Measurements from ENCODE around the gene MCEMP1.

DNA sequence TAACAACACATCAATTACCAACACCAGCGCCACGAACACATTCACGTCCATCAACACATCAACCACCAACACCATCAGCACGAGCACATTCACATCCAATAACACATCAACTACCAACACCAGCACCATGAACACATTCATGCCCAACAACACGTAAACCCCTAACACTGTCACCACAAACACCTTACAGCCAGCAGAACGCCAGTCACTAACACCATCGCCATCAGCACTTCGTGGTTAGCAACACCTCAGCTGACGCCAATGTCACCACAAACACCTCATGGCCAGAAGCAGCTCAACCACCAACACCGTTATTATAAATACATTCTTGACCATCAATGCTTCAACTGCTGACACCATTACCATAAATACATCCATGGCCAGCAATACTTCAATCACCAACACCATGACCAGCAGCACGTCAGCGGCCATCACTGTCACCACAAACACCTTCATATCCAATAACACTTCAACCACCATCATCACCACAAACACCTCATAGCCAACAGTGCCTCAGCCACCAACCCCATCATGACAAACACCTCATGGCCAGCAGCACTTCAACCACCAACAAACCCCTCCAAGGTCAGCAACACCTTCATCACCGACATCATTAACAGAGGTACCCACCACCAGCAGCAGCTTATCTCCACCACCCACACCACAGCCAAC, 15.7 kb downstream of the MCEMP1 start:
- TF ChIP-seq BHLHE40 (IDR thresholded peaks at IDR 0.05; ENCODE audit: low read depth, low read length) = no peak
- TF ChIP-seq RFX5 (IDR thresholded peaks at IDR 0.05; ENCODE audit: low read depth, low read length) = no peak
- TF ChIP-seq, protein P1, sequence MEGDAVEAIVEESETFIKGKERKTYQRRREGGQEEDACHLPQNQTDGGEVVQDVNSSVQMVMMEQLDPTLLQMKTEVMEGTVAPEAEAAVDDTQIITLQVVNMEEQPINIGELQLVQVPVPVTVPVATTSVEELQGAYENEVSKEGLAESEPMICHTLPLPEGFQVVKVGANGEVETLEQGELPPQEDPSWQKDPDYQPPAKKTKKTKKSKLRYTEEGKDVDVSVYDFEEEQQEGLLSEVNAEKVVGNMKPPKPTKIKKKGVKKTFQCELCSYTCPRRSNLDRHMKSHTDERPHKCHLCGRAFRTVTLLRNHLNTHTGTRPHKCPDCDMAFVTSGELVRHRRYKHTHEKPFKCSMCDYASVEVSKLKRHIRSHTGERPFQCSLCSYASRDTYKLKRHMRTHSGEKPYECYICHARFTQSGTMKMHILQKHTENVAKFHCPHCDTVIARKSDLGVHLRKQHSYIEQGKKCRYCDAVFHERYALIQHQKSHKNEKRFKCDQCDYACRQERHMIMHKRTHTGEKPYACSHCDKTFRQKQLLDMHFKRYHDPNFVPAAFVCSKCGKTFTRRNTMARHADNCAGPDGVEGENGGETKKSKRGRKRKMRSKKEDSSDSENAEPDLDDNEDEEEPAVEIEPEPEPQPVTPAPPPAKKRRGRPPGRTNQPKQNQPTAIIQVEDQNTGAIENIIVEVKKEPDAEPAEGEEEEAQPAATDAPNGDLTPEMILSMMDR (conservative IDR thresholded peaks at IDR 0.05; ENCODE audit: low read depth, low read length) = no peak
- no peak for TF ChIP-seq SMC3 (IDR thresholded peaks at IDR 0.05; ENCODE audit: low read depth, low read length)
- no peak for TF ChIP-seq POLR2A (IDR thresholded peaks at IDR 0.05; ENCODE audit: low read depth, low read length)

Data from IMR-90 (cell line).